Neuronal stem cell (in vitro differentiated cells): ENCODE results near the gene MMP15.
"Not testable (repeated sequence)": the region's sequence is repeated elsewhere in the genome, so short reads cannot be mapped to it uniquely, and the experiment has no call there.

Experiments used
- DNase-seq: peaks from one replicate; pipeline ENCODE4 v3.0.0-alpha.2; 2013; ENCODE audit warnings: low spot score
- H2AFZ ChIP-seq: one replicate; pipeline ENCODE4 v1.6.1; 2013; ENCODE audit warnings: mild to moderate bottlenecking, low read length, inconsistent platforms
- H2AK5ac ChIP-seq: 2 replicates; pipeline ENCODE4 v1.6.1; 2013; ENCODE audit warnings: low read depth, mild to moderate bottlenecking, inconsistent platforms, low read length, moderate library complexity, mixed read lengths
- H2BK120ac ChIP-seq: 2 replicates; pipeline ENCODE4 v1.6.1; 2013; ENCODE audit warnings: low read depth, mild to moderate bottlenecking, inconsistent platforms, low read length, moderate library complexity, mixed read lengths
- H2BK12ac ChIP-seq: one replicate; pipeline ENCODE4 v1.6.1; 2013; ENCODE audit warnings: low read length, inconsistent platforms
- H2BK15ac ChIP-seq: 2 replicates; pipeline ENCODE4 v1.6.1; 2013; ENCODE audit warnings: mild to moderate bottlenecking, low read length, inconsistent platforms, mixed read lengths
- H2BK5ac ChIP-seq: one replicate; pipeline ENCODE4 v1.6.1; 2013; ENCODE audit warnings: inconsistent platforms, mild to moderate bottlenecking, low read length, moderate library complexity
- H3K14ac ChIP-seq: one replicate; pipeline ENCODE4 v1.6.1; 2013; ENCODE audit warnings: low read length, inconsistent platforms
- H3K18ac ChIP-seq: 2 replicates; pipeline ENCODE4 v1.6.1; 2013; ENCODE audit warnings: low read length, inconsistent platforms
- H3K23ac ChIP-seq: 2 replicates; pipeline ENCODE4 v1.6.1; 2013; ENCODE audit warnings: low read depth, mild to moderate bottlenecking, mixed read lengths, low read length, inconsistent platforms; ENCODE audit not compliant: poor library complexity
- H3K27ac ChIP-seq: replicated peaks from 3 replicates; pipeline ENCODE4 v1.5.1; 2013; ENCODE audit warnings: low read length, inconsistent platforms
- H3K27me3 ChIP-seq, 3 experiments: 2 replicates each; pipeline ENCODE4 v1.6.1; 2013; ENCODE audit warnings: low read length in 3 of 3, mild to moderate bottlenecking in 2 of 3, inconsistent platforms in 1 of 3, low read depth in 1 of 3, mixed read lengths in 1 of 3, moderate library complexity in 1 of 3; ENCODE audit not compliant: control insufficient read depth in 3 of 3, insufficient read depth in 3 of 3
- H3K36me3 ChIP-seq, 2 donors: replicated peaks in 1 of 2; 2 replicates each; pipeline ENCODE4 v1.6.1; 2013; ENCODE audit warnings: low read length in 2 of 2; ENCODE audit not compliant: control insufficient read depth in 2 of 2, insufficient read depth in 2 of 2
- H3K4ac ChIP-seq: 2 replicates; pipeline ENCODE4 v1.6.1; 2013; ENCODE audit warnings: inconsistent platforms, mild to moderate bottlenecking, low read length, moderate library complexity
- H3K4me1 ChIP-seq, 2 donors: 1 replicate in 1 of 2; 2 replicates in 1 of 2; pipeline ENCODE4 v1.6.1; 2013; ENCODE audit warnings: low read length in 2 of 2, low read depth in 1 of 2; ENCODE audit not compliant: control insufficient read depth in 2 of 2, insufficient read depth in 1 of 2
- H3K4me2 ChIP-seq: one replicate; pipeline ENCODE4 v1.6.1; 2013; ENCODE audit warnings: mild to moderate bottlenecking, low read length, inconsistent platforms; ENCODE audit not compliant: insufficient read depth, poor library complexity, severe bottlenecking
- H3K4me3 ChIP-seq, 2 donors: 2 replicates each; pipeline ENCODE4 v1.5.1; 2013; ENCODE audit warnings: low read length in 2 of 2, mild to moderate bottlenecking in 2 of 2, inconsistent platforms in 1 of 2, moderate library complexity in 1 of 2
- H3K79me1 ChIP-seq: one replicate; pipeline ENCODE4 v1.6.1; 2013; ENCODE audit warnings: low read depth, mild to moderate bottlenecking, inconsistent platforms, low read length, moderate library complexity
- H3K9ac ChIP-seq: one replicate; pipeline ENCODE4 v1.6.1; 2013; ENCODE audit warnings: mild to moderate bottlenecking, low read depth, low read length, inconsistent platforms; ENCODE audit not compliant: poor library complexity
- H3K9me3 ChIP-seq, 2 donors: replicated peaks in 1 of 2; 2 replicates each; pipeline versions ENCODE3 to v1.6.1; 2013; ENCODE audit warnings: low read length in 2 of 2, mild to moderate bottlenecking in 2 of 2, inconsistent platforms in 1 of 2, low read depth in 1 of 2, mixed read lengths in 1 of 2, moderate library complexity in 1 of 2; ENCODE audit not compliant: control insufficient read depth in 2 of 2, insufficient read depth in 1 of 2
- H4K8ac ChIP-seq: one replicate; pipeline ENCODE4 v1.6.1; 2013; ENCODE audit warnings: low read depth, mild to moderate bottlenecking, inconsistent platforms, low read length, moderate library complexity
- H4K91ac ChIP-seq: one replicate; pipeline ENCODE4 v1.6.1; 2013; ENCODE audit warnings: low read length, low read depth, mild to moderate bottlenecking, inconsistent platforms; ENCODE audit not compliant: poor library complexity
- WGBS, 2 donors: extraction: QIAGEN DNeasy Blood & Tissue Kit; methylation state at CpG; one replicate each; pipeline ENCODE4 v1.1.7; 2013; ENCODE audit warnings: missing lambda C conversion rate in 2 of 2, mixed read lengths in 1 of 2; ENCODE audit not compliant: insufficient read length in 2 of 2, insufficient replicate concordance in 1 of 2; ENCODE audit errors: extremely low coverage in 2 of 2; 5-methylcytosine and 5-hydroxymethylcytosine counted together

MMP15 gene

DNA sequence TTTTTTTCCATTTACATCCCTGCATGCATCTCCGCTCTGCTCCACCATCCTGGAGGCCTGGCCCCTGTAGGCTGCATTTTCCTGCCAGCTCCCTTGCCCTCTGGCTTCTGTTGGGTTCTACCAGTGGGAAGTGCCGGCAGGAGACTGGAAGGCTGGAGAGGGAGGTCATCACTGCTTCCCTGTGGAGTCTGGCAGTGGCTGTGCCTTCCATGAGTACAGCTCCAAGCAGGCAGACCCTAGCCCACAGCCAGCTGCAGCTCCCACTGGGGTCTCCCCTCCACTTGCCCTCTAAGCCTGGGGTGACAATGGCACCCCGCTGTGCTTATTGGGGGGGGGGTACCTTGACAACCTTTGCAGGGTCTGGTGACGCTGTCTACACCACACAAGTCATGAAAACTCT is 37.3 kb downstream of the MMP15 start:
- no peaks in the 10 kb centered on the region for H3K36me3 ChIP-seq
- H3K27me3 ChIP-seq, result no peaks in the 10 kb centered on the region
- no peak overlapping the region for H3K27ac ChIP-seq
- H3K4me3 ChIP-seq, result no peak overlapping the region
- no peak overlapping the region for H3K23ac ChIP-seq
- H3K4ac ChIP-seq, result no peak overlapping the region
- no peak overlapping the region for H3K14ac ChIP-seq
- H2AK5ac ChIP-seq, result no peak overlapping the region
- DNase-seq, result no peak
- WGBS, 2 donors, result no CpG with 5 or more reads among the region's 4 CpGs
- H4K8ac ChIP-seq, result no peak overlapping the region
- H3K9ac ChIP-seq, result no peak overlapping the region
- no peaks in the 10 kb centered on the region for H3K9me3 ChIP-seq
- H2BK15ac ChIP-seq, result no peak overlapping the region
- no peak overlapping the region for H2BK120ac ChIP-seq
- no peak overlapping the region for H2BK5ac ChIP-seq
- peak overlapping the region; percentile 80 for H2AFZ ChIP-seq
- no peak overlapping the region for H4K91ac ChIP-seq
- H3K79me1 ChIP-seq, result no peaks in the 10 kb centered on the region
- H3K4me2 ChIP-seq, result no peak overlapping the region
- H3K4me1 ChIP-seq, result peaks cover 4 to 12% of the 10 kb centered on the region in 2 donors
- H2BK12ac ChIP-seq, result no peak overlapping the region
- peak overlapping the region; percentile 42 for H3K18ac ChIP-seq

DNA sequence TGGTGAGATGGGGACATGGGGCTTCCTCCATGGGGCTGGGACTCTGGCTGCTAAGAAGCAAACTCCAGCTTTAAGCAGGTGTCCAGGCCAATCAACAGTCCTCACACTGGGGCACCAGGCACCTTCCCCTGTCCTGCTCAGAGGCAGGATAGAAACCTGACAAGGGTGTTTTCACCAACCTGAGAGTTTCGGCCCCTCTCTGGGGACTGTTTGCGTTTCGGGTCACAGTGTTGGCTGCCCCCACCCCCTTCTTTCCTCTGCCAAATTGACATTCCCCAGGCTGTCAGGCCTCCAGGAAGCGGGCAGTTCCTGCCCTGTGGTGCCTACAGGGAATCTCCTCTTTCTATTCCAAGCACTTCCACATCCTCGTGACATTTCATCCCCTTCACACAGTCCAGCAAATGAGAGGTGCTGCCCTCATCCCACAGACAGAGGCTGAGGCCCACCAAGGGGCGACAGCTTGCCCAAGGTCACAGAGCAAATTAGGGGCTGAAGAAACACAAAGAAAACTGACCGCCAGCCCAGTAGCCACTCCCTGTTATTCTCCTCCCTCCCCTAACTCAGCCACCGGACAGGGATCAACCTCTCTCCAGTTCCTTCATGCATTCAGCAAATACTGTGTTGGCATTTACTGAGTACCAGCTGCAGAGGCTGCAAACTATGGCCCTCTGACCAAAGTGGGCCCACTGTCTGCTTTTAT is 38.0 kb downstream of the MMP15 start:
- no peak overlapping the region for H3K27ac ChIP-seq
- no peak for DNase-seq

DNA sequence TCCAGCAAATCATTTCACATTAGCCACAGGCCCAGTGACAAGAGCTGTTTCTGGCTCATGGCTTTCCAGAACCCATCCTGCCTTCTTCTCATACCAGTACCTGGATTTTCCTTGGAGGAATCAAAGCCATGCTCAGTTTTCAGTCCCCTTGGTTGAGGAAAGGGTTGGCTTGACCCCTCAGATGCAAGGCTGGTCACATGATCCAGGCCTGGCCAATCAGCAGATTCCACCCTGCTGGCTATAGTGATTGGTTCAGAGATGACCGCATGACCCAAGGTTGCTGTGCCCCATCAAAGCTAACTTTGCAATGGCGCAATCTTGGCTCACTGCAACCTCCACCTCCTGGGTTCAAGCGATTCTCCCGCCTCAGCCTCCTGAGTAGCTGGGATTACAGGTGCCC is 45.0 kb downstream of the MMP15 start:
- Histone ChIP-seq H3K9me3 (peaks cover 0 to 2% of the 10 kb centered on the region in 2 donors), H3K27ac (no peak overlapping the region), H2AK5ac (no peak overlapping the region), H2BK12ac (no peak overlapping the region), H3K27me3 (no peaks in the 10 kb centered on the region), H3K4me2 (no peak overlapping the region), H2BK15ac (no peak overlapping the region), H3K4me1 (no peaks in the 10 kb centered on the region), H3K4ac (no peak overlapping the region), H3K23ac (no peak overlapping the region), H3K14ac (no peak overlapping the region), H4K91ac (no peak overlapping the region), H2BK120ac (no peak overlapping the region), H3K79me1 (no peaks in the 10 kb centered on the region), H2AFZ (no peak overlapping the region), H3K36me3 (no peaks in the 10 kb centered on the region), H4K8ac (no peak overlapping the region), H2BK5ac (no peak overlapping the region), H3K9ac (no peak overlapping the region), H3K18ac (no peak overlapping the region), H3K4me3 (no peak overlapping the region)
- DNase-seq, result no peak
- whole genome bisulfite sequencing, 2 donors, result no CpG with 5 or more reads among the region's 4 CpGs

More for the DNA sequence above, 38.0 kb downstream of the MMP15 start:
- H3K4ac ChIP-seq, result no peak overlapping the region
- H3K23ac ChIP-seq, result no peak overlapping the region
- no peaks in the 10 kb centered on the region for H3K36me3 ChIP-seq
- H3K4me3 ChIP-seq, result no peak overlapping the region
- no peak overlapping the region for H2BK5ac ChIP-seq
- H3K18ac ChIP-seq, result no peak overlapping the region
- peak overlapping the region; percentile 83 for H2AFZ ChIP-seq
- no CpG with 5 or more reads among the region's 8 CpGs for WGBS, 2 donors
- H2BK120ac ChIP-seq, result no peak overlapping the region
- H4K91ac ChIP-seq, result no peak overlapping the region
- no peak overlapping the region for H2BK15ac ChIP-seq
- peak overlapping the region; percentile 29 for H4K8ac ChIP-seq
- peak overlapping the region; percentile 9 for H2BK12ac ChIP-seq
- H3K9ac ChIP-seq, result no peak overlapping the region
- H3K4me1 ChIP-seq, result peaks cover 4 to 12% of the 10 kb centered on the region in 2 donors
- H3K14ac ChIP-seq, result no peak overlapping the region
- H3K79me1 ChIP-seq, result no peaks in the 10 kb centered on the region
- no peaks in the 10 kb centered on the region for H3K9me3 ChIP-seq
- H3K27me3 ChIP-seq, result no peaks in the 10 kb centered on the region
- peak overlapping the region; percentile 31 for H2AK5ac ChIP-seq
- H3K4me2 ChIP-seq, result no peak overlapping the region

DNA sequence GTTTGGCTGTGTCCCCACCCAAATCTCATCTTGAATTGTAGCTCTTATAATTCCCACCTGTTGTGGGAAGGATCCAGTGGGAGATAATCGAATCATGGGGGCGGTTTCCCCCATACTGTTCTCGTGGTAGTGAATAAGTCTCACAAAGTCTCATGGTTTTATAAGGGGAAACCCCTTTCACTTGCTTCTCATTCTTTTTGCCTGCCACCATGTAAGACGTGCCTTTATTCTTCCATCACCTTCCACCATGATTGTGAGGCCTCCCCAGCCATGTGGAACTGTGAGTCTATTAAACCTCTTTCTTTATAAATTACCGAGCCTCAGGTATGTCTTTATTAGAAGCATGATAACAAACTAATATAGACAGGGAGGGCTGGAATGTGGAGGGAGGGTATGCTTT is 46.6 kb downstream of the MMP15 start:
- H3K18ac ChIP-seq, H2BK5ac ChIP-seq, H3K9me3 ChIP-seq, H3K23ac ChIP-seq, H2BK12ac ChIP-seq, H3K36me3 ChIP-seq, H3K27ac ChIP-seq, H3K27me3 ChIP-seq, H4K8ac ChIP-seq, H4K91ac ChIP-seq, H3K79me1 ChIP-seq, H3K9ac ChIP-seq, H3K4me2 ChIP-seq, H3K4me3 ChIP-seq, H3K14ac ChIP-seq, H2BK15ac ChIP-seq, H3K4me1 ChIP-seq, H2BK120ac ChIP-seq, H2AK5ac ChIP-seq, H3K4ac ChIP-seq, H2AFZ ChIP-seq, DNase-seq: not testable (repeated sequence)
- WGBS, 2 donors, result no CpG with 5 or more reads among the region's 5 CpGs
